GM18498 (cell line): ENCODE measurements around the gene PLAA.
"Not testable (repeated sequence)": the region's sequence is repeated elsewhere in the genome, so short reads cannot be mapped to it uniquely, and the experiment has no call there.

Experiments
- ATAC-seq: cut with Tn5 transposase; IDR thresholded peaks from one replicate; pipeline ENCODE4 v1.9.1; 2021; ENCODE audit warnings: mild to moderate bottlenecking, moderate library complexity; ENCODE audit not compliant: unreplicated experiment

Gene PLAA

GRCh38 chr9:26935847-26936246 lies 11.2 kb downstream of the PLAA start:
- ATAC-seq: no peak

- ATAC-seq: no peak
Measured at GRCh38 chr9:26928902-26929495, 18.0 kb downstream of the PLAA start.

GRCh38 chr9:26925609-26926008 lies 21.4 kb downstream of the PLAA start:
- ATAC-seq: no peak

GRCh38 chr9:26919698-26920097 lies 27.3 kb downstream of the PLAA start:
- ATAC-seq: no peak

- no peak for ATAC-seq
Measured at GRCh38 chr9:26913138-26913668, 33.8 kb downstream of the PLAA start.

GRCh38 chr9:26904671-26905070 lies 42.4 kb downstream of the PLAA start:
- ATAC-seq: no peak

GRCh38 chr9:26904070-26904469 lies 43.0 kb downstream of the PLAA start:
- ATAC-seq: no peak

- peak; percentile 0 for ATAC-seq
Measured at GRCh38 chr9:26893030-26893676, 53.9 kb downstream of the PLAA start.

GRCh38 chr9:26892251-26893029 lies 54.6 kb downstream of the PLAA start, which contains the start of gene CAAP1:
CAAP1 (minus strand) TSS chr9:26892802; CDS start chr9:26892715, 87 bp downstream.
- peak; percentile 93 for ATAC-seq

- no peak for ATAC-seq
Measured at GRCh38 chr9:26891726-26892125, 55.3 kb downstream of the PLAA start.

GRCh38 chr9:26888271-26888670 lies 58.8 kb downstream of the PLAA start:
- ATAC-seq: no peak

- ATAC-seq: no peak
Measured at GRCh38 chr9:26882154-26882553, 64.9 kb downstream of the PLAA start.

GRCh38 chr9:26880262-26880661 lies 66.8 kb downstream of the PLAA start:
- no peak for ATAC-seq

GRCh38 chr9:26875155-26875554 lies 71.9 kb downstream of the PLAA start:
- ATAC-seq: not testable (repeated sequence)

- no peak for ATAC-seq
Measured at GRCh38 chr9:26870292-26870691, 76.8 kb downstream of the PLAA start.

- no peak for ATAC-seq
Measured at GRCh38 chr9:26863074-26863473, 84.0 kb downstream of the PLAA start.

GRCh38 chr9:26856413-26857032 lies 90.5 kb downstream of the PLAA start:
- ATAC-seq: peak; percentile 81
